Astrocyte (in vitro differentiated cells and primary cell): ENCODE data around the gene CSF1.

ENCODE experiments used
- EZH2 ChIP-seq: IDR thresholded peaks from 2 replicates; pipeline ENCODE4 v1.6.1; 2012; ENCODE audit warnings: mild to moderate bottlenecking, low read length, inconsistent platforms; ENCODE audit not compliant: insufficient read depth
- TF ChIP-seq, protein P1 (sequence below): IDR thresholded peaks from 2 replicates; pipeline ENCODE4 v1.5.1; 2011; ENCODE audit warnings: low read depth, mild to moderate bottlenecking, inconsistent platforms, low read length, moderate library complexity; ENCODE audit not compliant: insufficient read depth

DNA sequence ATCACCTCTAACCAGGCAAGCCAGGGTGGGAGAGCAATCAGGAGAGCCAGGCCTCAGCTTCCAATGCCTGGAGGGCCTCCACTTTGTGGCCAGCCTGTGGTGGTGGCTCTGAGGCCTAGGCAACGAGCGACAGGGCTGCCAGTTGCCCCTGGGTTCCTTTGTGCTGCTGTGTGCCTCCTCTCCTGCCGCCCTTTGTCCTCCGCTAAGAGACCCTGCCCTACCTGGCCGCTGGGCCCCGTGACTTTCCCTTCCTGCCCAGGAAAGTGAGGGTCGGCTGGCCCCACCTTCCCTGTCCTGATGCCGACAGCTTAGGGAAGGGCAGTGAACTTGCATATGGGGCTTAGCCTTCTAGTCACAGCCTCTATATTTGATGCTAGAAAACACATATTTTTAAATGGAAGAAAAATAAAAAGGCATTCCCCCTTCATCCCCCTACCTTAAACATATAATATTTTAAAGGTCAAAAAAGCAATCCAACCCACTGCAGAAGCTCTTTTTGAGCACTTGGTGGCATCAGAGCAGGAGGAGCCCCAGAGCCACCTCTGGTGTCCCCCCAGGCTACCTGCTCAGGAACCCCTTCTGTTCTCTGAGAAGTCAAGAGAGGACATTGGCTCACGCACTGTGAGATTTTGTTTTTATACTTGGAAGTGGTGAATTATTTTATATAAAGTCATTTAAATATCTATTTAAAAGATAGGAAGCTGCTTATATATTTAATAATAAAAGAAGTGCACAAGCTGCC lies 19.8 kb downstream of the CSF1 start:
- TF ChIP-seq, protein P1, sequence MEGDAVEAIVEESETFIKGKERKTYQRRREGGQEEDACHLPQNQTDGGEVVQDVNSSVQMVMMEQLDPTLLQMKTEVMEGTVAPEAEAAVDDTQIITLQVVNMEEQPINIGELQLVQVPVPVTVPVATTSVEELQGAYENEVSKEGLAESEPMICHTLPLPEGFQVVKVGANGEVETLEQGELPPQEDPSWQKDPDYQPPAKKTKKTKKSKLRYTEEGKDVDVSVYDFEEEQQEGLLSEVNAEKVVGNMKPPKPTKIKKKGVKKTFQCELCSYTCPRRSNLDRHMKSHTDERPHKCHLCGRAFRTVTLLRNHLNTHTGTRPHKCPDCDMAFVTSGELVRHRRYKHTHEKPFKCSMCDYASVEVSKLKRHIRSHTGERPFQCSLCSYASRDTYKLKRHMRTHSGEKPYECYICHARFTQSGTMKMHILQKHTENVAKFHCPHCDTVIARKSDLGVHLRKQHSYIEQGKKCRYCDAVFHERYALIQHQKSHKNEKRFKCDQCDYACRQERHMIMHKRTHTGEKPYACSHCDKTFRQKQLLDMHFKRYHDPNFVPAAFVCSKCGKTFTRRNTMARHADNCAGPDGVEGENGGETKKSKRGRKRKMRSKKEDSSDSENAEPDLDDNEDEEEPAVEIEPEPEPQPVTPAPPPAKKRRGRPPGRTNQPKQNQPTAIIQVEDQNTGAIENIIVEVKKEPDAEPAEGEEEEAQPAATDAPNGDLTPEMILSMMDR = no peak
- TF ChIP-seq EZH2 = no peak
